NCI-H1417 treated with DMSO at 0.1 percent for 48 hours (cell line): ENCODE results near the gene ANTXR1.

ENCODE experiments used
- DNase-seq: peaks from one replicate; lab custom pipeline; 2025; lab: John Stamatoyannopoulos, UW

Gene ANTXR1

GRCh38 chr2:69134306-69134945, 121.4 kb downstream of the ANTXR1 start:
- DNase-seq: no peak

- DNase-seq: no peak
Observed at GRCh38 chr2:69138247-69138772, 125.3 kb downstream of the ANTXR1 start.

- DNase-seq: no peak
Observed at GRCh38 chr2:69138793-69139459, 125.9 kb downstream of the ANTXR1 start.

- DNase-seq: no peak
Observed at GRCh38 chr2:69139778-69140670, 127.0 kb downstream of the ANTXR1 start.

GRCh38 chr2:69141061-69141460, 128.1 kb downstream of the ANTXR1 start:
- DNase-seq: no peak

GRCh38 chr2:69143748-69144360, 130.9 kb downstream of the ANTXR1 start:
- no peak for DNase-seq

- DNase-seq: no peak
Observed at GRCh38 chr2:69145204-69145603, 132.2 kb downstream of the ANTXR1 start.

- DNase-seq: no peak
Observed at GRCh38 chr2:69147841-69148533, 135.0 kb downstream of the ANTXR1 start.

- no peak for DNase-seq
Observed at GRCh38 chr2:69149631-69150215, 136.7 kb downstream of the ANTXR1 start.

GRCh38 chr2:69151931-69152330, 139.0 kb downstream of the ANTXR1 start:
- no peak for DNase-seq

GRCh38 chr2:69152847-69153583, 140.0 kb downstream of the ANTXR1 start:
- DNase-seq: no peak

- no peak for DNase-seq
Observed at GRCh38 chr2:69154106-69154505, 141.1 kb downstream of the ANTXR1 start.

GRCh38 chr2:69156624-69157023, 143.6 kb downstream of the ANTXR1 start:
- DNase-seq: no peak

- DNase-seq: no peak
Observed at GRCh38 chr2:69157441-69157840, 144.5 kb downstream of the ANTXR1 start.

- no peak for DNase-seq
Observed at GRCh38 chr2:69159986-69160385, 147.0 kb downstream of the ANTXR1 start.

GRCh38 chr2:69162057-69162456, 149.1 kb downstream of the ANTXR1 start:
- DNase-seq: no peak

GRCh38 chr2:69163109-69163508, 150.1 kb downstream of the ANTXR1 start:
- no peak for DNase-seq

- DNase-seq: no peak
Observed at GRCh38 chr2:69163556-69163955, 150.6 kb downstream of the ANTXR1 start.

GRCh38 chr2:69164061-69164778, 151.2 kb downstream of the ANTXR1 start:
- no peak for DNase-seq
